ENCODE results near the gene SGCD. TPM values are rescaled to one million over a fixed set of nuclear protein-coding genes. Genes with fewer than 3 reads are reported as not detected.
A peak's percentile ranks its signal among the peaks of the same experiment; 100 is the strongest.

The SGCD gene
- total RNA-seq, 4 donors from 2014 or later: 3.4 to 86.5 (median 8.1) TPM

GRCh38 chr5:156802501-156802900 is 475.5 kb downstream of the SGCD start:
- Histone ChIP-seq H3K4me1 (no peaks in the 10 kb centered on the region), H3K4me3 (no peak overlapping the region), H3K27ac (no peak overlapping the region), H3K9me3 (no peaks in the 10 kb centered on the region), H3K36me3 (no peaks in the 10 kb centered on the region), H3K27me3 (no peaks in the 10 kb centered on the region)
- DNase-seq: no peak
- TF ChIP-seq POLR2A (IDR thresholded peaks at IDR 0.05) (no peak), CTCF (IDR thresholded peaks at IDR 0.05) (no peak)
- intact Hi-C loops (cut with DNase I; ENCODE audit: low total_unique reads): no loop called here

- Histone ChIP-seq H3K4me3 (no peak overlapping the region), H3K27ac (no peak overlapping the region), H3K36me3 (no peaks in the 10 kb centered on the region), H3K4me1 (no peaks in the 10 kb centered on the region), H3K9me3 (no peaks in the 10 kb centered on the region), H3K27me3 (no peaks in the 10 kb centered on the region)
- no peak for DNase-seq
- TF ChIP-seq CTCF (IDR thresholded peaks at IDR 0.05) (no peak), POLR2A (IDR thresholded peaks at IDR 0.05) (no peak)
- intact Hi-C loops (cut with DNase I; ENCODE audit: low total_unique reads): no loop called here
These were observed 476.4 kb downstream of the SGCD start for GRCh38 chr5:156803404-156803803.

DNA sequence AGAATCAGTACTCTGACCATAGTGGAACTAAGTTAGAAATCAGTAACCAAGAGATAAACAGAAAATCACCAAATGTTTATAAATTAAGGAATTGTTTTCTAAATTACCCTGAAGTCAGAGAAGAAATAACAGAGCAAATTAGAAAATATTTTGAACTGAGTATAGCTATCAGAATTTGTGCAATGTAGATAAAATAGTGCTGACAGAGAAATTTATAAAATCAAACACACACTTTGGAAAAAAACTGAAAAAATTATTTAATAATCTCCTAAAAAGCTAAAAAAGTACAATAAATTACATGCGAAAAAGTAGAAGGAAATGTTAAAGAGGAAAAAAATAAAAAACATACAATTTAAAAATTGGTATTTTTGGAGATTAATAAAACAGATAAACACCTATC is 486.0 kb downstream of the SGCD start:
- Histone ChIP-seq H3K9me3 (no peaks in the 10 kb centered on the region), H3K36me3 (no peaks in the 10 kb centered on the region), H3K4me1 (no peaks in the 10 kb centered on the region), H3K4me3 (no peak overlapping the region), H3K27me3 (no peaks in the 10 kb centered on the region), H3K27ac (no peak overlapping the region)
- TF ChIP-seq CTCF (IDR thresholded peaks at IDR 0.05): no peak
- TF ChIP-seq POLR2A (IDR thresholded peaks at IDR 0.05): no peak
- intact Hi-C loops (cut with DNase I; ENCODE audit: low total_unique reads): no loop called here
- DNase-seq: no peak

GRCh38 chr5:156815988-156816599 is 489.1 kb downstream of the SGCD start:
- H3K4me1 ChIP-seq: no peaks in the 10 kb centered on the region
- H3K4me3 ChIP-seq: no peak overlapping the region
- H3K9me3 ChIP-seq: no peaks in the 10 kb centered on the region
- H3K27ac ChIP-seq: no peak overlapping the region
- intact Hi-C loops (cut with DNase I; ENCODE audit: low total_unique reads): no loop called here
- no peak for DNase-seq
- no peaks in the 10 kb centered on the region for H3K27me3 ChIP-seq
- no peaks in the 10 kb centered on the region for H3K36me3 ChIP-seq
- TF ChIP-seq CTCF (IDR thresholded peaks at IDR 0.05): peak; percentile 10 to 39 (median 24)
- no peak for TF ChIP-seq POLR2A (IDR thresholded peaks at IDR 0.05)

Small RNAs within 50 kb of the gene (small RNA-seq; reads per million reads assigned to genes)
- gene AC027308.1 (not detected), gene RNU6-556P (not detected)

Data from uterus (tissue), 4 donors.